ENCODE data around the gene CHP1.

DNA sequence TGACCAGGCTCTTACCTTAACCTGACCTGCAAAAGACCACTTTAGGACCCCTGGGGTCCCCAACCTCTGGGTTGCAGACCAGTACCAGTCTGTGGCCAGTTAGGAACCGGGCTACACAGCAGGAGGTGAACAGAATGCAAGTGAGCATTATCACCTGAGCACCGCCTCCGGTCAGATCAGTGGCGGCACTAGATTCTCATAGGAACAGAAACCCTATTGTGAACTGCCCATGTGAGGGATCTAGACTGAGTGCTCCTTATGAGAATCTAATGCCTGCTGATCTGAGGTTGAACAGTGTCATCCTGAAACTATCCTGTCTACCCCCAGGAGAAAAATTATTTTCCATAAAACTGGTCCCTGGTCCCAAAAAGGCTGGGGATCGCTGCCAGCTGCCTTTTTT is 20.3 kb downstream of the CHP1 start:
- TF ChIP-seq, protein P1, sequence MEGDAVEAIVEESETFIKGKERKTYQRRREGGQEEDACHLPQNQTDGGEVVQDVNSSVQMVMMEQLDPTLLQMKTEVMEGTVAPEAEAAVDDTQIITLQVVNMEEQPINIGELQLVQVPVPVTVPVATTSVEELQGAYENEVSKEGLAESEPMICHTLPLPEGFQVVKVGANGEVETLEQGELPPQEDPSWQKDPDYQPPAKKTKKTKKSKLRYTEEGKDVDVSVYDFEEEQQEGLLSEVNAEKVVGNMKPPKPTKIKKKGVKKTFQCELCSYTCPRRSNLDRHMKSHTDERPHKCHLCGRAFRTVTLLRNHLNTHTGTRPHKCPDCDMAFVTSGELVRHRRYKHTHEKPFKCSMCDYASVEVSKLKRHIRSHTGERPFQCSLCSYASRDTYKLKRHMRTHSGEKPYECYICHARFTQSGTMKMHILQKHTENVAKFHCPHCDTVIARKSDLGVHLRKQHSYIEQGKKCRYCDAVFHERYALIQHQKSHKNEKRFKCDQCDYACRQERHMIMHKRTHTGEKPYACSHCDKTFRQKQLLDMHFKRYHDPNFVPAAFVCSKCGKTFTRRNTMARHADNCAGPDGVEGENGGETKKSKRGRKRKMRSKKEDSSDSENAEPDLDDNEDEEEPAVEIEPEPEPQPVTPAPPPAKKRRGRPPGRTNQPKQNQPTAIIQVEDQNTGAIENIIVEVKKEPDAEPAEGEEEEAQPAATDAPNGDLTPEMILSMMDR (IDR thresholded peaks at IDR 0.05 in 8 of 11, conservative IDR thresholded peaks at IDR 0.05 in 3 of 11): no peak
- TF ChIP-seq POLR2A (IDR thresholded peaks at IDR 0.05): no peak
